ENCODE measurements around the gene SLC9A8.

DNA sequence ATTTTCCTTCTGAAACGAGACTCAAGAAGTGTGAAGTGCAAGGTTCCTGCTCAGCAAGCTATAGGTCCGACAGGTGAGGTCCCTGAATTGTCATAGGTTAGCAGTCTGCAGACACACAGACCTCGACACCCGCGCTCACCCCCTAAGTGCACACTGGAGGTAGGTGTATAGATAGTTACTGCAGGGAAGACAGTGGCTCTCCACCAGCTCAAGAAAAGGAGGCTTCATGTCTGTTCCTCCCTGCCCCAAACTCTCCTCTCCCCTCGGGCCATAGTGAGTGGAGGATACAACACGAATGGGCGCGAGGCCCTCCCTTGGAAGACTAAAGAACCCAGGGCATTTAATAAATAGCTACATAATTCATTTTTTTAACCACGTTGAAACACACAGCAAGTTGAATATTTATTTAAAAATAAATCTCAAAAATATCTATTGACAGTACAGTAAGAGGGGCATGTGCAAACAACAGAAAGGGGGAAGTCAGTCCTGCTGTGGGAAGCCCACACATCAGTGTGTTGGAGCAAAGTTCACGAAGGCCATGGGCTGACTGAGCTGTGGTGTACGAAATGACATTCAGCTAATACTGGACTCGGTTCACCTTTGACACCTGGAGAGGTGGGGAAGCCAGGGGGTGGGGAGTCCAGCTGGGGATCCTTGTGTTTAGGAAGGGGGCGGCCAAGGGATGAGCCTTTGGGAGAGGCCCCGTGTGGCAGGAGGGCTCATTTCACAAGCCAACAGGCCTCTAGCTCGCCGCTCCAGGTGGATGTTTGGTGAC, 92.0 kb downstream of the SLC9A8 start:
- TF ChIP-seq POLR2AphosphoS5 (IDR thresholded peaks at IDR 0.05; ENCODE audit: insufficient read depth in 1 of 2, low read depth in 1 of 2): no peak
- TF ChIP-seq, protein P1, sequence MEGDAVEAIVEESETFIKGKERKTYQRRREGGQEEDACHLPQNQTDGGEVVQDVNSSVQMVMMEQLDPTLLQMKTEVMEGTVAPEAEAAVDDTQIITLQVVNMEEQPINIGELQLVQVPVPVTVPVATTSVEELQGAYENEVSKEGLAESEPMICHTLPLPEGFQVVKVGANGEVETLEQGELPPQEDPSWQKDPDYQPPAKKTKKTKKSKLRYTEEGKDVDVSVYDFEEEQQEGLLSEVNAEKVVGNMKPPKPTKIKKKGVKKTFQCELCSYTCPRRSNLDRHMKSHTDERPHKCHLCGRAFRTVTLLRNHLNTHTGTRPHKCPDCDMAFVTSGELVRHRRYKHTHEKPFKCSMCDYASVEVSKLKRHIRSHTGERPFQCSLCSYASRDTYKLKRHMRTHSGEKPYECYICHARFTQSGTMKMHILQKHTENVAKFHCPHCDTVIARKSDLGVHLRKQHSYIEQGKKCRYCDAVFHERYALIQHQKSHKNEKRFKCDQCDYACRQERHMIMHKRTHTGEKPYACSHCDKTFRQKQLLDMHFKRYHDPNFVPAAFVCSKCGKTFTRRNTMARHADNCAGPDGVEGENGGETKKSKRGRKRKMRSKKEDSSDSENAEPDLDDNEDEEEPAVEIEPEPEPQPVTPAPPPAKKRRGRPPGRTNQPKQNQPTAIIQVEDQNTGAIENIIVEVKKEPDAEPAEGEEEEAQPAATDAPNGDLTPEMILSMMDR (IDR thresholded peaks at IDR 0.05): no peak

All from vagina (tissue), 2 donors.